OCI-LY1 (cell line): Measurements from ENCODE around the gene GLRA2.

Experiments used
- H2AFZ ChIP-seq: fragments of 200-600 bp; sonication (generic), shearing (Covaris generic); 2 replicates; pipeline ENCODE4 v1.6.0; 2014; ENCODE audit warnings: antibody characterized with exemption, mild to moderate bottlenecking, low read length
- H3F3A ChIP-seq: fragments of 200-600 bp; sonication (generic), shearing (Covaris generic); 2 replicates; pipeline ENCODE4 v1.6.0; 2014; ENCODE audit warnings: mild to moderate bottlenecking, antibody characterized with exemption, low read length, moderate library complexity; ENCODE audit not compliant: insufficient read depth
- H3K27ac ChIP-seq: fragments of 200-600 bp; sonication (generic); 2 replicates; pipeline ENCODE4 v1.5.1; 2014; ENCODE audit warnings: low read length, mixed run types, mild to moderate bottlenecking, low read depth; ENCODE audit not compliant: poor library complexity, severe bottlenecking
- H3K27me3 ChIP-seq: fragments of 200-600 bp; sonication (generic); 2 replicates; pipeline ENCODE4 v1.6.0; 2014; ENCODE audit warnings: antibody characterized with exemption, mild to moderate bottlenecking, low read length, moderate library complexity; ENCODE audit not compliant: insufficient read depth
- H3K36me3 ChIP-seq: fragments of 200-600 bp; sonication (generic); 2 replicates; pipeline ENCODE4 v1.6.1; 2014; ENCODE audit warnings: mild to moderate bottlenecking, antibody characterized with exemption, low read length, moderate library complexity, mixed read lengths; ENCODE audit not compliant: insufficient read depth
- H3K4me1 ChIP-seq: fragments of 200-600 bp; sonication (generic); 2 replicates; pipeline ENCODE4 v1.5.1; 2014; ENCODE audit warnings: mild to moderate bottlenecking, low read length, moderate library complexity; ENCODE audit not compliant: insufficient read depth, severe bottlenecking
- H3K4me2 ChIP-seq: fragments of 200-600 bp; sonication (generic), shearing (Covaris generic); 2 replicates; pipeline ENCODE4 v1.6.1; 2014; ENCODE audit warnings: low read length
- H3K4me3 ChIP-seq: fragments of 200-600 bp; sonication (generic); 2 replicates; pipeline ENCODE4 v1.5.1; 2014; ENCODE audit warnings: low read length, low read depth, mild to moderate bottlenecking, mixed read lengths; ENCODE audit not compliant: poor library complexity, severe bottlenecking
- H3K79me2 ChIP-seq: fragments of 200-600 bp; shearing (Covaris generic); 2 replicates; pipeline ENCODE4 v1.6.1; 2016; ENCODE audit warnings: mixed run types, low read length, mixed read lengths; ENCODE audit not compliant: insufficient read depth
- H3K9ac ChIP-seq: fragments of 200-600 bp; sonication (generic), shearing (Covaris generic); 2 replicates; pipeline ENCODE4 v1.6.1; 2014; ENCODE audit warnings: mild to moderate bottlenecking, low read length, mixed read lengths
- H3K9me2 ChIP-seq: fragments of 200-600 bp; sonication (generic), shearing (Covaris generic); 2 replicates; pipeline ENCODE4 v1.6.1; 2014; ENCODE audit warnings: low read depth, mild to moderate bottlenecking, low read length, mixed read lengths
- H3K9me3 ChIP-seq: fragments of 200-600 bp; shearing (Covaris generic); 2 replicates; pipeline ENCODE4 v1.6.1; 2014; ENCODE audit warnings: low read length, mixed read lengths
- H4K20me1 ChIP-seq: fragments of 200-600 bp; sonication (generic), shearing (Covaris generic); 2 replicates; pipeline ENCODE4 v1.6.0; 2016; ENCODE audit warnings: mild to moderate bottlenecking, low read length; ENCODE audit not compliant: insufficient read depth
- EZH2 ChIP-seq: fragments of 200-600 bp; sonication (generic), shearing (Covaris generic); IDR thresholded peaks from 2 replicates; pipeline ENCODE4 v1.8.0; 2017; ENCODE audit warnings: borderline replicate concordance, mixed run types, mild to moderate bottlenecking, antibody characterized with exemption, low read length, moderate library complexity, mixed read lengths
- TF ChIP-seq, protein P1 (sequence below): fragments of 200-600 bp; sonication (generic), shearing (Covaris generic); IDR thresholded peaks from 2 replicates; pipeline ENCODE4 v1.5.1; 2017; ENCODE audit warnings: mild to moderate bottlenecking, antibody characterized with exemption, low read length, moderate library complexity, mixed read lengths

Gene GLRA2

DNA sequence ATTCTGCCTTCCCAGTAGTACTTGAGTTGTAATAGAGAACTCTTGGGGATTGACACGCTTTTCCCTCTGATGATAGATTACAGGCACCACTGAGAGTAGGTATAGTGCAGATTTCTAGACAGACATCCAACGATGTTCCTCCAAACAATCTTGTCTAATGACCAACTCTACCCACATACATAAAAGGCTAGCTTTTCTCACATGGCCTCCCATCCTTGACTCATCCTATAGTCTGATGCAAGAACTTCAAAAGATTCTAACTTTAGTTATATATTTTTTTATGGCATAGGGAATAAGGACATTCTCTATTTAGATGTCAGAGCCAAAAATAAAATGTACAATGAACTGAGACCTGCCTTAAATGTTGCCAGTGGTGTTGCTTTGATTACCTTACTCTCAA, 60.9 kb downstream of the GLRA2 start:
- Histone ChIP-seq H3K27me3 (no peaks in the 10 kb centered on the region), H3K9me2 (no peaks in the 10 kb centered on the region), H3K4me2 (no peak overlapping the region), H3K27ac (no peak overlapping the region), H3K79me2 (no peaks in the 10 kb centered on the region), H2AFZ (no peak overlapping the region), H3K36me3 (no peaks in the 10 kb centered on the region), H3K4me3 (no peak overlapping the region), H3K9me3 (no peaks in the 10 kb centered on the region), H3K4me1 (no peaks in the 10 kb centered on the region), H3F3A (no peaks in the 10 kb centered on the region), H4K20me1 (no peaks in the 10 kb centered on the region), H3K9ac (no peak overlapping the region)
- TF ChIP-seq, protein P1, sequence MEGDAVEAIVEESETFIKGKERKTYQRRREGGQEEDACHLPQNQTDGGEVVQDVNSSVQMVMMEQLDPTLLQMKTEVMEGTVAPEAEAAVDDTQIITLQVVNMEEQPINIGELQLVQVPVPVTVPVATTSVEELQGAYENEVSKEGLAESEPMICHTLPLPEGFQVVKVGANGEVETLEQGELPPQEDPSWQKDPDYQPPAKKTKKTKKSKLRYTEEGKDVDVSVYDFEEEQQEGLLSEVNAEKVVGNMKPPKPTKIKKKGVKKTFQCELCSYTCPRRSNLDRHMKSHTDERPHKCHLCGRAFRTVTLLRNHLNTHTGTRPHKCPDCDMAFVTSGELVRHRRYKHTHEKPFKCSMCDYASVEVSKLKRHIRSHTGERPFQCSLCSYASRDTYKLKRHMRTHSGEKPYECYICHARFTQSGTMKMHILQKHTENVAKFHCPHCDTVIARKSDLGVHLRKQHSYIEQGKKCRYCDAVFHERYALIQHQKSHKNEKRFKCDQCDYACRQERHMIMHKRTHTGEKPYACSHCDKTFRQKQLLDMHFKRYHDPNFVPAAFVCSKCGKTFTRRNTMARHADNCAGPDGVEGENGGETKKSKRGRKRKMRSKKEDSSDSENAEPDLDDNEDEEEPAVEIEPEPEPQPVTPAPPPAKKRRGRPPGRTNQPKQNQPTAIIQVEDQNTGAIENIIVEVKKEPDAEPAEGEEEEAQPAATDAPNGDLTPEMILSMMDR, result no peak
- no peak for TF ChIP-seq EZH2

DNA sequence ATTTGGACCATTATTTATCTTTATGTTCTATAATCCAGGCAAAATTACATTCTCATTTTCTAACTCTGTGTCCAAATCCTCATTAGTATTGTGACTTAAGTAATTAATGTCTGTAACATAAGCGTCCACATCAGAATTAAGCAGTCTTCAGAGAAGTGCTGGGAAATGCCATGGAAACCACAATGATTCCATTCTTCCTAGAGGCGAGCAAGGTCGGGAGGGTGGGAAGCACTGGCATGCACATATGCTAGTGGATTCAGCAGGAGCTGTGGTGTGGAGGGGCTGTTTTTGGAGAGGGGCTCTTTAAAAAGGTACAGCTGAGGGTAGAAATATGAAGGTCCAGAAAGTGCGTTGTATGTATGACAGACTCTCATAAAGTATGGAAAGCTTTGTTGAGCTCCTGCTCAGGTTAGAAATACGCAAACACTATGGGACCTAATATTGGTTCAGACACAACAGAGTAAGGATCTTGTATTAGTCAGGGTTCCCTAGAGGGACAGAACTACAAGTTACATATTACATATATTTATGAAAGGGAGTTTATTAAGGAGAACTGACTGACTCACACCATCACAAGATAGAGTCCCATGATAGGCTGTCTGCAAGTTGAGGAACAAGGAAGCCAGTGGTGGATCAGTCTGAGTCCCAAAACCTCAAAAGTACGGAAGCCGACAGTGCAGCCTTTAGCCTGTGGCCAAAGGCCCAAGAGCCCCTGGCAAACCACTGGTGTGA, 61.5 kb downstream of the GLRA2 start:
- H3K79me2 ChIP-seq, result no peaks in the 10 kb centered on the region
- no peak overlapping the region for H2AFZ ChIP-seq
- no peaks in the 10 kb centered on the region for H3K9me2 ChIP-seq
- H3K36me3 ChIP-seq, result no peaks in the 10 kb centered on the region
- H4K20me1 ChIP-seq, result no peaks in the 10 kb centered on the region
- TF ChIP-seq EZH2, result no peak
- TF ChIP-seq, protein P1, result no peak
- H3F3A ChIP-seq, result no peaks in the 10 kb centered on the region
- no peak overlapping the region for H3K27ac ChIP-seq
- H3K9ac ChIP-seq, result no peak overlapping the region
- no peaks in the 10 kb centered on the region for H3K27me3 ChIP-seq
- H3K4me2 ChIP-seq, result no peak overlapping the region
- no peaks in the 10 kb centered on the region for H3K9me3 ChIP-seq
- no peak overlapping the region for H3K4me3 ChIP-seq
- H3K4me1 ChIP-seq, result no peaks in the 10 kb centered on the region

DNA sequence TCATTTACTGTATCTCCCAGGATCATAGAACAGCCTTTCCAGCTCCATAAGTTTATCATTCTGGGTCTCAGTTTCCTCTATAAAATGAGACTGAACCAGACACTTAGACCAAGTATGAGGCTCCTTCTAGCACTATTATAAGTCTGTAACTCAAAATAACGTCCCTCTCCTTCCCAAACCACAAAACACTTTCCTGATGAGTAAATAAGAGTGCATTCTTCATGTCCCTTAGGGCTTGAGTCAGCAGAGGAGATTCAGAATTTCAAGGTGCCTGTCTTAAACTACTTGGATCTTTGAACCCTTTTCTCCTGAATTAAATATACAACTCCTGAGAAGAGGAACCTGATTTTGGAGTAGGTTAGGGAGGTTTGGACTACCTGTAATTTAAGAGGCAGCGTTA, 62.6 kb downstream of the GLRA2 start:
- no peaks in the 10 kb centered on the region for H3K36me3 ChIP-seq
- H3K4me1 ChIP-seq, result no peaks in the 10 kb centered on the region
- no peak overlapping the region for H2AFZ ChIP-seq
- TF ChIP-seq EZH2, result no peak
- TF ChIP-seq, protein P1, result no peak
- no peaks in the 10 kb centered on the region for H3K79me2 ChIP-seq
- no peaks in the 10 kb centered on the region for H3K9me3 ChIP-seq
- no peak overlapping the region for H3K9ac ChIP-seq
- H3K4me3 ChIP-seq, result no peak overlapping the region
- H4K20me1 ChIP-seq, result no peaks in the 10 kb centered on the region
- no peak overlapping the region for H3K27ac ChIP-seq
- no peaks in the 10 kb centered on the region for H3K9me2 ChIP-seq
- no peak overlapping the region for H3K4me2 ChIP-seq
- H3K27me3 ChIP-seq, result no peaks in the 10 kb centered on the region
- H3F3A ChIP-seq, result no peaks in the 10 kb centered on the region
